HepG2 (cell line): ENCODE measurements around the gene CST4. TPM values are rescaled to one million over a fixed set of nuclear protein-coding genes. Genes with fewer than 3 reads are reported as not detected.

ENCODE experiments used
- FOSL2 ChIP-seq: sonication (generic); formaldehyde crosslinking; IDR thresholded peaks from 2 replicates; pipeline ENCODE4 v1.4.0; 2020; ENCODE audit warnings: missing genetic modification reagents
- IKZF5 ChIP-seq: IDR thresholded peaks from 2 replicates; pipeline ENCODE4 v1.6.1; 2018; ENCODE audit warnings: missing genetic modification reagents, mild to moderate bottlenecking, missing compliant biosample characterization
- KAT7 ChIP-seq: IDR thresholded peaks from 2 replicates; pipeline ENCODE4 v1.6.1; 2018; ENCODE audit warnings: borderline replicate concordance, missing compliant biosample characterization
- MIER3 ChIP-seq: IDR thresholded peaks from 2 replicates; pipeline ENCODE4 v1.6.1; 2016; ENCODE audit warnings: missing compliant biosample characterization, borderline replicate concordance
- MIXL1 ChIP-seq: IDR thresholded peaks from 2 replicates; pipeline ENCODE4 v1.6.1; 2016
- NAIF1 ChIP-seq: sonication (generic); formaldehyde crosslinking; IDR thresholded peaks from 2 replicates; pipeline ENCODE4 v1.5.0; 2020; ENCODE audit warnings: mild to moderate bottlenecking, missing genetic modification reagents, borderline replicate concordance
- RXRB ChIP-seq: IDR thresholded peaks from 2 replicates; pipeline ENCODE4 v1.6.1; 2016; ENCODE audit warnings: borderline replicate concordance, missing genetic modification reagents, missing compliant biosample characterization
- SOX6 ChIP-seq, 2 experiments: fragments of 450-650 bp in 1 of 2; sonication (generic) in 1 of 2; formaldehyde crosslinking in 1 of 2; IDR thresholded peaks; 2 replicates each; pipeline versions ENCODE4 v1.4.0 to v1.6.1; 2017 to 2020; ENCODE audit warnings: antibody characterized with exemption in 1 of 2, mild to moderate bottlenecking in 1 of 2, missing genetic modification reagents in 1 of 2
- TEAD2 ChIP-seq: sonication (generic); formaldehyde crosslinking; IDR thresholded peaks from 2 replicates; pipeline ENCODE4 v1.9.0; 2021; ENCODE audit warnings: missing genetic modification reagents
- THAP9 ChIP-seq: sonication (generic); formaldehyde crosslinking; IDR thresholded peaks from 2 replicates; pipeline ENCODE4; 2020; ENCODE audit warnings: missing genetic modification reagents, mild to moderate bottlenecking, borderline replicate concordance
- ZNF644 ChIP-seq: IDR thresholded peaks from 2 replicates; pipeline ENCODE4 v1.6.1; 2016; ENCODE audit warnings: low read depth
- ZNF772 ChIP-seq: sonication (generic); formaldehyde crosslinking; IDR thresholded peaks from 2 replicates; pipeline ENCODE4 v1.5.0; 2020; ENCODE audit warnings: mild to moderate bottlenecking, missing genetic modification reagents
- ZNF790 ChIP-seq: sonication (generic); formaldehyde crosslinking; IDR thresholded peaks from 2 replicates; pipeline ENCODE4 v1.8.0; 2022; ENCODE audit warnings: missing genetic modification reagents, mild to moderate bottlenecking, borderline replicate concordance
- ZSCAN21 ChIP-seq: sonication (generic); formaldehyde crosslinking; IDR thresholded peaks from 2 replicates; pipeline ENCODE4 v1.8.0; 2022; ENCODE audit warnings: mild to moderate bottlenecking, missing genetic modification reagents, moderate library complexity, borderline replicate concordance
- ZSCAN9 ChIP-seq: IDR thresholded peaks from 2 replicates; pipeline ENCODE4 v1.6.1; 2016; ENCODE audit warnings: borderline replicate concordance
- polyA plus RNA-seq, 8 experiments: library from polyadenylated mRNA; depleted of rRNA in 3 of 8; stranded (reverse) in 7 of 8; unstranded in 1 of 8; fragments of >200 nt; fragmentation: Illumina TruSeq in 4 of 8; extraction: Trizol in 4 of 8; gene quantifications; 2 replicates each; pipeline versions ENCODE4 v1.2.1 to v1.2.3, GENCODE V29; 2011 to 2016; ENCODE audit warnings: low read depth in 4 of 8, missing spikeins in 1 of 8, mixed read lengths in 1 of 8; ENCODE audit not compliant: insufficient read depth in 1 of 8
- total RNA-seq, 5 experiments: library from RNA; depleted of rRNA; stranded (reverse); fragments of >200 nt; fragmentation: Illumina TruSeq; extraction: Trizol; gene quantifications; 2 replicates each; pipeline ENCODE4 v1.2.3, GENCODE V29; 2016; ENCODE audit warnings: low read depth in 1 of 5
- TF ChIP-seq, protein P1 (sequence below): sonication (generic); formaldehyde crosslinking; IDR thresholded peaks from 2 replicates; pipeline ENCODE4 v1.4.0; 2020; ENCODE audit warnings: low read depth, missing genetic modification reagents
- TF ChIP-seq, protein P2 (sequence below): sonication (generic); formaldehyde crosslinking; IDR thresholded peaks from 2 replicates; pipeline ENCODE4 v1.9.0; 2021; ENCODE audit warnings: missing genetic modification reagents, borderline replicate concordance

CST4 gene
- total and polyA plus RNA-seq, 2 of the 13 experiments (the other 11 are each of a cell fraction or from before 2014, with no cell fraction given) = not detected

- TF ChIP-seq, protein P1, sequence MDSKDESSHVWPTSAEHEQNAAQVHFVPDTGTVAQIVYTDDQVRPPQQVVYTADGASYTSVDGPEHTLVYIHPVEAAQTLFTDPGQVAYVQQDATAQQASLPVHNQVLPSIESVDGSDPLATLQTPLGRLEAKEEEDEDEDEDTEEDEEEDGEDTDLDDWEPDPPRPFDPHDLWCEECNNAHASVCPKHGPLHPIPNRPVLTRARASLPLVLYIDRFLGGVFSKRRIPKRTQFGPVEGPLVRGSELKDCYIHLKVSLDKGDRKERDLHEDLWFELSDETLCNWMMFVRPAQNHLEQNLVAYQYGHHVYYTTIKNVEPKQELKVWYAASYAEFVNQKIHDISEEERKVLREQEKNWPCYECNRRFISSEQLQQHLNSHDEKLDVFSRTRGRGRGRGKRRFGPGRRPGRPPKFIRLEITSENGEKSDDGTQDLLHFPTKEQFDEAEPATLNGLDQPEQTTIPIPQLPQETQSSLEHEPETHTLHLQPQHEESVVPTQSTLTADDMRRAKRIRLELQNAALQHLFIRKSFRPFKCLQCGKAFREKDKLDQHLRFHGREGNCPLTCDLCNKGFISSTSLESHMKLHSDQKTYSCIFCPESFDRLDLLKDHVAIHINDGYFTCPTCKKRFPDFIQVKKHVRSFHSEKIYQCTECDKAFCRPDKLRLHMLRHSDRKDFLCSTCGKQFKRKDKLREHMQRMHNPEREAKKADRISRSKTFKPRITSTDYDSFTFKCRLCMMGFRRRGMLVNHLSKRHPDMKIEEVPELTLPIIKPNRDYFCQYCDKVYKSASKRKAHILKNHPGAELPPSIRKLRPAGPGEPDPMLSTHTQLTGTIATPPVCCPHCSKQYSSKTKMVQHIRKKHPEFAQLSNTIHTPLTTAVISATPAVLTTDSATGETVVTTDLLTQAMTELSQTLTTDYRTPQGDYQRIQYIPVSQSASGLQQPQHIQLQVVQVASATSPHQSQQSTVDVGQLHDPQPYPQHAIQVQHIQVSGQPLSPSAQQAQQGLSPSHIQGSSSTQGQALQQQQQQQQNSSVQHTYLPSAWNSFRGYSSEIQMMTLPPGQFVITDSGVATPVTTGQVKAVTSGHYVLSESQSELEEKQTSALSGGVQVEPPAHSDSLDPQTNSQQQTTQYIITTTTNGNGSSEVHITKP (CRISPR knock-in tag) = no peak
- peak; percentile 41; the same call in 1 of the 2 replicates for TF ChIP-seq MIER3 (CRISPR knock-in tag)
- TF ChIP-seq, protein P2, sequence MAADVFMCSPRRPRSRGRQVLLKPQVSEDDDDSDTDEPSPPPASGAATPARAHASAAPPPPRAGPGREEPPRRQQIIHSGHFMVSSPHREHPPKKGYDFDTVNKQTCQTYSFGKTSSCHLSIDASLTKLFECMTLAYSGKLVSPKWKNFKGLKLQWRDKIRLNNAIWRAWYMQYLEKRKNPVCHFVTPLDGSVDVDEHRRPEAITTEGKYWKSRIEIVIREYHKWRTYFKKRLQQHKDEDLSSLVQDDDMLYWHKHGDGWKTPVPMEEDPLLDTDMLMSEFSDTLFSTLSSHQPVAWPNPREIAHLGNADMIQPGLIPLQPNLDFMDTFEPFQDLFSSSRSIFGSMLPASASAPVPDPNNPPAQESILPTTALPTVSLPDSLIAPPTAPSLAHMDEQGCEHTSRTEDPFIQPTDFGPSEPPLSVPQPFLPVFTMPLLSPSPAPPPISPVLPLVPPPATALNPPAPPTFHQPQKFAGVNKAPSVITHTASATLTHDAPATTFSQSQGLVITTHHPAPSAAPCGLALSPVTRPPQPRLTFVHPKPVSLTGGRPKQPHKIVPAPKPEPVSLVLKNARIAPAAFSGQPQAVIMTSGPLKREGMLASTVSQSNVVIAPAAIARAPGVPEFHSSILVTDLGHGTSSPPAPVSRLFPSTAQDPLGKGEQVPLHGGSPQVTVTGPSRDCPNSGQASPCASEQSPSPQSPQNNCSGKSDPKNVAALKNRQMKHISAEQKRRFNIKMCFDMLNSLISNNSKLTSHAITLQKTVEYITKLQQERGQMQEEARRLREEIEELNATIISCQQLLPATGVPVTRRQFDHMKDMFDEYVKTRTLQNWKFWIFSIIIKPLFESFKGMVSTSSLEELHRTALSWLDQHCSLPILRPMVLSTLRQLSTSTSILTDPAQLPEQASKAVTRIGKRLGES (CRISPR knock-in tag) = no peak
- TF ChIP-seq RXRB (CRISPR knock-in tag) = peak; percentile 48; the same call in 1 of the 2 replicates
- TF ChIP-seq NAIF1 (CRISPR knock-in tag) = no peak
- peak; percentile 44; the same call in 1 of the 2 replicates for TF ChIP-seq FOSL2 (CRISPR knock-in tag)
- TF ChIP-seq MIXL1 = peak; percentile 51; the same call in 1 of the 2 replicates
- no peak for TF ChIP-seq ZNF790
- TF ChIP-seq THAP9 (CRISPR knock-in tag) = peak; percentile 46; the same call in 1 of the 2 replicates
- no peak for TF ChIP-seq TEAD2 (CRISPR knock-in tag)
- no peak for TF ChIP-seq ZNF644 (CRISPR knock-in tag)
- peak; percentile 56; the same call in 1 of the 2 replicates for TF ChIP-seq IKZF5 (CRISPR knock-in tag)
- TF ChIP-seq ZSCAN9 (CRISPR knock-in tag) = 0 out of 2 replicates have a peak, but pooled peaks have one; percentile 52
- TF ChIP-seq ZNF772 (CRISPR knock-in tag) = no peak
- TF ChIP-seq ZSCAN21 (CRISPR knock-in tag) = peak; percentile 63; the same call in 1 of the 2 replicates
- TF ChIP-seq KAT7 (CRISPR knock-in tag) = no peak
- TF ChIP-seq SOX6 (IDR thresholded peaks at IDR 0.05) = no peak
- TF ChIP-seq SOX6 (CRISPR knock-in tag; IDR thresholded peaks at IDR 0.05) = peak; percentile 62
Observed at GRCh38 chr20:23668477-23668951, 20.3 kb downstream of the CST4 start (continued).
